ENCODE measurements around the gene PAF1. TPM values are rescaled to one million over a fixed set of nuclear protein-coding genes. Genes with fewer than 3 reads are reported as not detected.

Gene PAF1
- total and polyA plus RNA-seq, 2 of the 13 experiments (the other 11 are each of a cell fraction or from before 2014, with no cell fraction given), result 30.2 to 31.1 TPM

GRCh38 chr19:39410017-39410830, 19.3 kb upstream of the PAF1 start (continued):
- TF ChIP-seq LRRFIP1 (CRISPR knock-in tag; conservative IDR thresholded peaks at IDR 0.05) (no peak), PRDM4 (CRISPR knock-in tag; IDR thresholded peaks at IDR 0.05; ENCODE audit: borderline replicate concordance) (no peak), HHEX (CRISPR knock-in tag; IDR thresholded peaks at IDR 0.05) (no peak), KLF12 (CRISPR knock-in tag; IDR thresholded peaks at IDR 0.05; ENCODE audit: borderline replicate concordance) (no peak), SKIL (CRISPR knock-in tag; IDR thresholded peaks at IDR 0.05; ENCODE audit: borderline replicate concordance) (peak; percentile 40; the same call in 1 of the 2 replicates), ZKSCAN5 (CRISPR knock-in tag; IDR thresholded peaks at IDR 0.05) (no peak), ZNF275 (CRISPR knock-in tag; IDR thresholded peaks at IDR 0.05; ENCODE audit: borderline replicate concordance) (peak; percentile 6; the same call in 1 of the 2 replicates), TFDP1 (CRISPR knock-in tag; IDR thresholded peaks at IDR 0.05; ENCODE audit: borderline replicate concordance) (no peak), TEF (CRISPR knock-in tag; IDR thresholded peaks at IDR 0.05) (no peak), HBP1 (CRISPR knock-in tag; IDR thresholded peaks at IDR 0.05; ENCODE audit: low read depth) (no peak), ZNF468 (CRISPR knock-in tag; IDR thresholded peaks at IDR 0.05) (no peak), CBX2 (IDR thresholded peaks at IDR 0.05; ENCODE audit: low read depth, low read length) (no peak), CBX2 (CRISPR knock-in tag; IDR thresholded peaks at IDR 0.05; ENCODE audit: low read depth) (no peak), MXD3 (CRISPR knock-in tag; IDR thresholded peaks at IDR 0.05) (no peak), ZNF768 (CRISPR knock-in tag; IDR thresholded peaks at IDR 0.05) (peak; percentile 23; the same call in 1 of the 2 replicates)

Data from HepG2 (cell line).